Femur (tissue), 1 donor: ENCODE results near the gene ABTB2.
A peak's percentile ranks its signal among the peaks of the same experiment; 100 is the strongest.

Experiments used
- DNase-seq: peaks from one replicate; pipeline ENCODE4 v3.0.0-alpha.2; 2017

The ABTB2 gene

DNA sequence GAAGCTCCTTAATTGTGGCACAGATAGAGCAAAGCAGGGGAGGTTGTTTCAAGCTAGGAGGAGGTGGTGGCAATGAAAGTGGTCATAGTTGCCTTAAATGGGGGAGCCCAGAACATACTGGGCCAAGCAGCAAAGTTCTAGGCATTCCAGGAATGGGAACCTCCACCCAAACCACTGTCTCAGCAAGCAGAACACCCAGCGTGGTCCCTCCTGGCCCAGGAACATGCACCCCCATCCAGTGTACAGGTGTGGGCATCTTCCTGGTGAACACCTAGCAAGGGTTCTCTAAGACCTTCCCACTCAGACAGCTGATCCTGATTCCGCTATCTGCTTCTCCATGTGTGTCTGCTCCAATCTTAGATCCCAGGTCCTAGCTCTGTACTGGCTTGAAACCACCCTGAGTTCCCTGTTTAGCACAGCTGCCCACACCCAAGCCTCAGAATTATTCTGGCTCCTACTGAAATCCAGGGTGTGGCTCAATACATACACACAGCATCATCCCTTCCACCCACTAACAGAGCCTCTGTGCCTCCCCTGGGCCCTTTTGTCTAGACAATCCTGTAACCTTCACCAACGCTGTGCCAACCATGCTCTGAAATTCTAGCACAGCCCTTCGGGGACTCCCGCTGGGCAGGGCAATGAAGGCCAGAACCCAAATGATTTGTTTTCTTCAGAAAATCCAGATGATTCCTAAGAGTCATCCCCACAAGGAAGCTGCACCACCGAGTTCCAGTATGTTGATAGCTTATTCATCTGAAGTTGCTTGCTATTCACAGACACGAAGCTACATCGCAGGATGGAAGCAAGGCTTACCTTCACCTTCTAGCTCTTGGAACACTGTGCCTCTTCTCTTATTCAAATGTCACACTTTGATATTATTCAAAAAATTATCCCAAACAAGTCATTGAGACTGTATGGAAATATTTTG, 76.6 kb downstream of the ABTB2 start:
- DNase-seq, result no peak

DNA sequence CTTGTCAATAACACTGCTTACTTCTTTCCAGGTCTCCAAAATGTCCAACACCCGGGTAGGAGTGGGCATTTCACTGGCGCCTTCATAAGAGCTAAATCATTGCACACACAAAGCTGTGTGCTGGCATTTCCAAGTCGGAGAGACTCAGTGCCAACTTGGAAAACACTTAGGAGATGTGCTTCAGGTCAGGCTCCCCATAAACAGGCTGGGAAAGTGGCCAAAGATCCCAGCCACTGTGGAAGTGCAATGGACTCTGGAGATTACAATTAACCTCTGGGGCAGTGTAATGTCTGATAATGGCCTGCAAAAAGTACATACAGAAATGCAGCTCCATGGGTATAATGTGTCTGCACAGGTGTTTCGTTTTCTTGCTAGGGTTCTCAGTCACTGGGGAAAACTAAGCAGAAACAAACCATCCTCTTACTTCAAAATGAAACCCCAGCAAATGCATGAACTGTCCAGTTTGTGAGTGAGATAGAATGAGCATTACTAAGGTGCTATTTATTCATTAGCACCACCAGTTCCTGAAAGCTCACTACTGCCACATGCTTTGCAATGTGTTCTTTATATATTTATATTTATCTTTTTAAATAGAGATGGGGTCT, 79.0 kb downstream of the ABTB2 start:
- DNase-seq, result no peak

- DNase-seq, result no peak
These were observed 79.6 kb downstream of the ABTB2 start for GRCh38 chr11:34278175-34278574.

DNA sequence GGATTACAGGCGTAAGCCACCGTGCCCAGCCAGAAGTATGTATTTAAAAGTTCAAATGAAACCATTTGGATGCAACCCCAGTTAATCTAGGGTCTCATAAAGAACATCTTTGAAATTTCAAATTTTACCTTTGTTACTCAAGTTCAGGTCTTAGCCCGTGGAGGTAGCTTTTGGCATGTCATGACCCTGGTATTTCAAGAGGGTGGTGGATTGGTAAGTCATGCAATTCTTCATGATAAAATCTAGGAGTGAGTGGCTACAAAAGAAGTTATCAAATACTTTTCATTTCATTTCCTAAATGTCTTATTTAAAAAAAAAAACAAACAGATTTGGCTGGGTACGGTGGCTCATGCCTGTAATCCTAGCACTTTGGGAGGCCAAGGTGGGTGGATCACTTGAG, 80.6 kb downstream of the ABTB2 start:
- DNase-seq, result no peak

GRCh38 chr11:34276352-34276864, 81.4 kb downstream of the ABTB2 start:
- peak; percentile 58 for DNase-seq

DNA sequence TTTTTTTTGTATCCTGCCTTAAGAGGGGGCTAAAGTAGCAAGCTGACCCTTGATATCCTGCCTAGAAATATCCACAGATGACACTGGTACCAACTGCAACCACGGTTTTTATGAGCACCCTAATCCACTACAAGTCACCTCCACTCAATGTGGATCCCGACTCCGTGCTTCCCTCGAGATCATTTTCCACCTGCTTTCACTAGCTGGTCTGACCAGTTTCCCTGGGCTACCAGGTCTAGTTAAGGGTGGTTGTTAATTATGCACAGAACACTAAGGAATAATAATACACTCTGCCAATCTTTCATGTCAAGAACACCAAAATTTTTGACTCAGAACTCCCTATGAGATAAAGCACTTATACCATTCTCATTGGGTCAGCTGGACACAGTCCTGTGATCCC, 82.3 kb downstream of the ABTB2 start:
- no peak for DNase-seq

GRCh38 chr11:34274712-34275398, 83.0 kb downstream of the ABTB2 start:
- peak; percentile 91 for DNase-seq

GRCh38 chr11:34273099-34273498, 84.7 kb downstream of the ABTB2 start:
- DNase-seq, result no peak

DNA sequence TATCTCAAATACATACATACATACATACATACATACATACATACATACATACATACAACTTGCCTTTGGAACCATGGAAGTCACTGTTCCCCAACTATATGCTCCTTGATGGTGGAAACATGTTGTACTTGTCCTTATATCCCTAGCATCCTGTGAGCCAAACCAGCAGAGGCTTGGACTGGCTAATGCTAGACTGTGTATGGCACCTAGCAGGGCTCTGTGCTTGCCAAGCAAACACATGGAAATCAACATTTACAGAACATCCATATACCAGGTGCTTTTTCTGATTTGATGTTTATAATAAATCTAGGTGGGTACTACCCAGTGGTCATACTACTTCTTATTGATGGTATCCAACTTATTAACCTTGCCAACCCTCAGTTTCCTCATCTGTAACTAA, 86.1 kb downstream of the ABTB2 start:
- DNase-seq, result no peak

GRCh38 chr11:34270711-34271110, 87.1 kb downstream of the ABTB2 start:
- DNase-seq, result no peak

- DNase-seq, result no peak
These were observed 88.0 kb downstream of the ABTB2 start for GRCh38 chr11:34269694-34270245.

DNA sequence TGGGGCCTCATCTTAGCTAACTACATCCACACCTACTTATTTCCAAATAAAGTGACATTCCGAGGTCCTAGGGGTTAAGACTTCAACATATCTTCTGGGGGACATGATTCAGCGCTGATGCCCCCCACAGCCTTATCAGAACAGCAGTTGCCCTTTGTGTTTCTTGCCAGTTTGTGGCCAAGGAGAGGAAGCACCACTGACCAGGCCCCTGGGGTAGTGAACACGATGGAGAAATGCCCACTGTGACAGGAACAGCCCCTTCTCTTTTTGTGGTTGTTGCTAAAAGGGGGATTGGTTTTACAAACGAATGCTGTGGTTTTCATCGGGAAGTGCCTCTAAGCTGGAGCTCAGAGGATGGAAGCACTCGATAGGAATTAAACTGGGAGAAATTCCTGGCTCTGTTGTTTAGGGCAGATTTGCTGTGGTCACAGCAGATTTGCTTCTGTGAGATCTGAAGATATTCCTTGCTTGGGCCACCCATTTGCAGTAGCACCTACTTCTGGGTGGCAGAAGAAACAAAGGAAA, 88.8 kb downstream of the ABTB2 start:
- DNase-seq, result no peak

DNA sequence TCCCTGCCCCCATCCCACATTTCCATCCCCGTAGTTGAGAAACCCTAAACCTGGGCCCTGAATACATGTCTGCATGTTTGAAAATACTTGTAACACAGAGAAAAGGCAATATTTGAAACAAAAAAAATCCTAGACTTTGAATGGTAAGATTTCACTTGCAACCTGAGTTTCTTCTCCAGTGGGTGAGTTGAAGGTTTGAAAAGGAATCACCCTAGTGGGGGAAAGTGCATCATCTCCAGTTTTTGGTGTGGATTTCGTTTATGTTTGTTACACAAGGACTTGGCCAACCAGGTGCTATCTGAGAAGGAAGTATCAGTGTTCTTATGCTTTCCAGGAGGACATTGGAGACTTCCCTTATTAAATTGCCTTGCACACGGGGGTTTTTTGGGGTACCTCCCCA, 90.4 kb downstream of the ABTB2 start:
- DNase-seq, result no peak

DNA sequence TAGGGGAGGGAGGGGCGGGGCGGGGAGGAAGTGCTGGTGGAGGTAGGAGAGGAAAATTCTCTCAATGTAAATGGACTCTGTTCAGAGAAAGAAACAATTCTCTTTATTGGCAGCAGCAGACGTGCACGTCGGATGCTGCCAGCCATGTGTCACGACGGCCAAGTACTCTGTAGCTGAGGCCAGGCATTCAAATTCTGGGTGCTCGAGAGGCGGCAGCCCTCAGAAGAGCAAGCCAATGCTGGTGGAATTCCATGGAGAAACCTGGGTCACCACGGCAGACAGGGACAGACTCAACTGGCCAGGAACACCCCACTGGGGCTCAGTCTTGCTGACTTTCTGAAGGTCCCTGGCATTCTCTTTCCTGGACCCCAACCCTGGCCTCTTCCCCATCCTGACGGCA, 90.8 kb downstream of the ABTB2 start:
- peak; percentile 65 for DNase-seq

GRCh38 chr11:34266090-34266912, 91.5 kb downstream of the ABTB2 start:
- DNase-seq, result peak; percentile 71

DNA sequence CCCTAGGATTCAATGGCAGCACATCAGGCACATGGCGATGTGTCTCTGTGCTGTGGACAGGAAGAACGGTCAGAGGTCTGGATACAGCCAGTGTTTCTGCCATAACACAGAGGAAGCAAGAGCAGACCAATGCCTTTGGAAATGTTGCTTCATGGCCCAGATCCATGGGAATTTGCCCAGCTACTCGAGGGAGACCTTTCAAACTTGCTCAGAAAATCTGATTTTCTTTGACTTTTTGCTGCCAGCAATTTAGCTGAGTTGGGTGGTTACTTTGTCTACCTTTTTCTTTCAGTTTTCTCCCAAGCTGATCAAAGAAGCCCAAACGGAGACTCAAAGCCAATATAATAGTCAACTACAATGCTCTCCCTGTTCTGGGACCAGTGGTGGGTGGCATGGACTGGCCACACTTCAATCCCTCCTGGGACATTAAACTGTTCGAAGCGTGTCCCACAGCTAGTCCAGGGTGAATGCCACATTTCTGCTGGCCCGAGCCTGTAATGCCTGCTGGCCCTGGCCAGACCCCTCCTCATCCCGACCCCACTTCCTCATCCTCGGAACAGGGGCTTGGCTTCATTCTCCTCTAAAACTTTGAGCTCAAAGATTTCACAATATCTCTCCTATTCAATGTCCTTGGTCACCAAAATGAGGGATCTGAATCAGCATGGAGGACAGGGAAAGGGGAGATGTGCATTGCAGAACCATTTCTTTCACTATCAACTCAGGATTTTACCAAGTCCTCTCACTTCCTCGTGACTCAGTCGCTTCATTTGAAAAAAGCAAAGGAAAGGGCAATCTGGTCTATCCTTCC, 93.3 kb downstream of the ABTB2 start:
- no peak for DNase-seq

DNA sequence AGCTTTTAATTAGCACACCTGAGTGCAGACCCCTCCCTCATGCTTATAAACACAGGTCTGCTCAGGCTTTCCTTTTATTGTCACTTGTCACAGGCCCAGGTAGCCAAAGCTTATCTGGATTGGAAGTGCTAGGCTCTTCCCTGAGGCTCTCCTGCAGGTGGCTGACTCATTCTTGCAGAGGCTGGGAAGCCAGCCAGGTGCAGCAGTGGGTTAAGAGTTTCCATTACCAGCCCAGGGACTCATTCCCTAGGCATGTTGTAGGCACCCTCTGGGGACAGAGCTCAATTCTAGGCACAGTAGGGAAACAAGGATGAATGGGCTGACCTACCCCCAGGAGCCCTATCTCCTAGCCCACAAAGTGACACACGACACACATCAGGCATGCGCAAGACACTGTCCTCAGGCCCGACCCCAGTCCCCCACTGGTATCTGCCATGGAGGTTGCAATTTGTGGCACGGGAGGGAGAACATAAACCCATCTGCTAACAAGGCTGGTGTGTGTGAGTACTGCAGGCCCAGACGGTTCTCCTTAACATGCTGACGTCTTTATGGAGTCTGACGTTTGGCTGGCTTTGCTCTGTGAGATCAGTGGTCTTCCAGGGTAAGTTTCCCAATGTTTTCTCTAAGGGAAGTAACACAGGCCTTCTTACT, 94.2 kb downstream of the ABTB2 start:
- no peak for DNase-seq

- no peak for DNase-seq
These were observed 95.2 kb downstream of the ABTB2 start for GRCh38 chr11:34262531-34263081.

- DNase-seq, result no peak
These were observed 96.0 kb downstream of the ABTB2 start for GRCh38 chr11:34261820-34262219.

DNA sequence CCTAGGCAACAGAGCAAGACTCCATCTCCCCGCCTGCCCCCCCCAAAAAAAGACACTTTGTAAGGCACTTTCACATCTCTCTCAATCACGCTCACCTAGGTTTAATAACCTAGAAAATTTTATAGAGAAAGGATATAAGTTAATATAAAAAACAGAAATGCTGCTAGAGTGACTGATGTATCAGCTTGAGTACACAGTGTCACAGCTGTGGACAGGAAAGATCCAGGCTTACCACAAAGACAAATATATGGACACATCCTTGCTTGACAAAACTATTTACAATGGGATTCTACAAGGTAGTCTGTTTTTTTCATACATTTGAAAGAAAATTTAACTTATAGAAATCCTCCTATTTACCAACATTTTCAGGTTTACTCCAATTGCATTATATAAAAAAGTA, 96.7 kb downstream of the ABTB2 start:
- DNase-seq, result no peak
